Osteoblast (primary cell): ENCODE data around the gene BCAS3. TPM values are rescaled to one million over a fixed set of nuclear protein-coding genes. Genes with fewer than 3 reads are reported as not detected.

Experiments used
- DNase-seq: peaks from one replicate; pipeline ENCODE4 v3.0.0; 2011; ENCODE audit warnings: low spot score, mixed read lengths; ENCODE audit not compliant: insufficient read length; ENCODE audit errors: missing footprints
- H2AFZ ChIP-seq: 2 replicates; pipeline ENCODE4 v1.6.0; 2011; ENCODE audit warnings: mild to moderate bottlenecking, low read length
- H3K27ac ChIP-seq: 2 replicates; pipeline ENCODE4 v1.5.1; 2011; ENCODE audit warnings: mild to moderate bottlenecking, low read depth, low read length, moderate library complexity
- H3K27me3 ChIP-seq: 2 replicates; pipeline ENCODE4 v1.6.0; 2012; ENCODE audit warnings: mild to moderate bottlenecking, control low read depth, inconsistent platforms, low read length, moderate library complexity; ENCODE audit not compliant: insufficient read depth
- H3K36me3 ChIP-seq: 2 replicates; pipeline ENCODE4 v1.5.1; 2011; ENCODE audit warnings: mild to moderate bottlenecking, low read length, control low read depth, moderate library complexity; ENCODE audit not compliant: insufficient read depth
- H3K4me1 ChIP-seq: 2 replicates; pipeline ENCODE4 v1.5.1; 2011; ENCODE audit warnings: mild to moderate bottlenecking, low read length, control low read depth, moderate library complexity; ENCODE audit not compliant: insufficient read depth
- H3K4me2 ChIP-seq: 2 replicates; pipeline ENCODE4 v1.6.0; 2011; ENCODE audit warnings: mild to moderate bottlenecking, low read length; ENCODE audit not compliant: insufficient read depth
- H3K4me3 ChIP-seq: fragments of 200-600 bp; sonication (generic); 3 replicates; pipeline ENCODE4 v1.5.1; 2012; ENCODE audit warnings: mild to moderate bottlenecking, low read length, inconsistent platforms; ENCODE audit not compliant: insufficient read depth
- H3K79me2 ChIP-seq: 2 replicates; pipeline ENCODE4 v1.6.0; 2012; ENCODE audit warnings: mild to moderate bottlenecking, low read length, control low read depth, inconsistent platforms; ENCODE audit not compliant: insufficient read depth
- H3K9me3 ChIP-seq: 2 replicates; pipeline ENCODE4 v1.5.1; 2011; ENCODE audit warnings: low read depth, low read length, control low read depth
- H4K20me1 ChIP-seq: 2 replicates; pipeline ENCODE4 v1.6.0; 2012; ENCODE audit warnings: mild to moderate bottlenecking, low read length, control low read depth; ENCODE audit not compliant: insufficient read depth
- CTCF ChIP-seq: IDR thresholded peaks from 2 replicates; pipeline ENCODE4 v1.5.1; 2011; ENCODE audit warnings: mild to moderate bottlenecking, low read depth, low read length, moderate library complexity; ENCODE audit errors: extremely low read depth
- total RNA-seq: library from RNA; depleted of rRNA; stranded (reverse); fragments of >200 nt; gene quantifications from 2 replicates; pipeline ENCODE4 v1.2.3, GENCODE V29; 2012

The BCAS3 gene
- total RNA-seq, 1 donor, result 31.5 TPM

DNA sequence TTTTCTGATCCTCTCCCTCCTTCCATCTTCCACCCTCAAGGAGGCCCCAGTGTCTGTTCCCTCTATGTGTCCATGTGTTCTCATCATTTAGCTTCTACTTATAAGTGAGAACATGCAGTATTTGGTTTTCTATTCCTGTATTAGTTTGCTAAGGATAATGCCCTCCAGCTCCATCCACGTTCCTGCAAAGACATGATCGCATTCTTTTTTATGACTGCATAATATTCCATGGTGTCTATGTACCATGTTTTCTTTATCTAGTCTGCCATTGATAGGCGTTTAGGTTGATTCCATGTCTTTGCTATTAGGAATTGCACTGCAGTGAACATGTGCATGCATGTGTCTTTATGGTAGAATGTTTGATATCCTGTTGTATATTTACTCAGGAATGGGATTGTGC is 275.1 kb downstream of the BCAS3 start:
- Histone ChIP-seq H3K27me3 (no peaks in the 10 kb centered on the region), H3K36me3 (no peaks in the 10 kb centered on the region), H3K27ac (no peak overlapping the region), H2AFZ (no peak overlapping the region), H3K9me3 (no peaks in the 10 kb centered on the region), H3K4me2 (no peak overlapping the region), H3K4me3 (no peak overlapping the region), H3K79me2 (no peaks in the 10 kb centered on the region), H3K4me1 (peaks cover under 1% of the 10 kb centered on the region), H4K20me1 (no peaks in the 10 kb centered on the region)
- DNase-seq, result no peak
- TF ChIP-seq CTCF, result no peak

GRCh38 chr17:60959011-60959410 is 281.4 kb downstream of the BCAS3 start:
- no peaks in the 10 kb centered on the region for H4K20me1 ChIP-seq
- no peaks in the 10 kb centered on the region for H3K9me3 ChIP-seq
- no peaks in the 10 kb centered on the region for H3K36me3 ChIP-seq
- H3K27me3 ChIP-seq, result no peaks in the 10 kb centered on the region
- no peaks in the 10 kb centered on the region for H3K79me2 ChIP-seq
- H3K27ac ChIP-seq, result no peak overlapping the region
- no peak for TF ChIP-seq CTCF
- H3K4me2 ChIP-seq, result no peak overlapping the region
- DNase-seq, result no peak
- no peak overlapping the region for H2AFZ ChIP-seq
- H3K4me3 ChIP-seq, result no peak overlapping the region
- no peaks in the 10 kb centered on the region for H3K4me1 ChIP-seq

DNA sequence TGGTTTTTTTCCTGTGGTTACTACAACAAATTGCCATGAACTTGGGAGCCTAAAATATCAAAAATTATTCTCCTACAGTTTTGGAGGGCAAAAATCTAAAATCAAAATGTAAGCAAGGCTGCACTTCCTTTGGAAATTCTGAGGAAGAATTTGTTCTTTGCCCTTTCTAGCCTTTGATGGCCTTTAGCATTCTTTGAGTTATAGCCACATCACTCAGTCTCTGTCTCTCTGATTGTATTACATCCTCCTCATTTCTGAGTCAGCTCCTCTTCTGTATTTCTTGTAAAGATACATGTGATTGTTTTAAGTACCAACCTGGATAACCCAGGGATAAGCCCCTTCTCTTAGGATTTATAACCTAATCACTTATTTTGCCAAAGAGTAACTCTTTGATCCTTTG is 282.0 kb downstream of the BCAS3 start:
- no peaks in the 10 kb centered on the region for H3K36me3 ChIP-seq
- no peaks in the 10 kb centered on the region for H3K4me1 ChIP-seq
- H3K27ac ChIP-seq, result no peak overlapping the region
- no peaks in the 10 kb centered on the region for H4K20me1 ChIP-seq
- DNase-seq, result no peak
- no peaks in the 10 kb centered on the region for H3K79me2 ChIP-seq
- H2AFZ ChIP-seq, result no peak overlapping the region
- H3K27me3 ChIP-seq, result no peaks in the 10 kb centered on the region
- H3K4me3 ChIP-seq, result no peak overlapping the region
- H3K9me3 ChIP-seq, result no peaks in the 10 kb centered on the region
- no peak for TF ChIP-seq CTCF
- H3K4me2 ChIP-seq, result no peak overlapping the region

- Histone ChIP-seq H3K4me2 (no peak overlapping the region), H3K4me1 (no peaks in the 10 kb centered on the region), H3K36me3 (no peaks in the 10 kb centered on the region), H4K20me1 (no peaks in the 10 kb centered on the region), H3K9me3 (no peaks in the 10 kb centered on the region), H3K79me2 (no peaks in the 10 kb centered on the region), H2AFZ (no peak overlapping the region), H3K27ac (no peak overlapping the region), H3K27me3 (no peaks in the 10 kb centered on the region), H3K4me3 (no peak overlapping the region)
- no peak for TF ChIP-seq CTCF
- no peak for DNase-seq
These were observed 282.9 kb downstream of the BCAS3 start for GRCh38 chr17:60960398-60961065.
